OCI-LY7 (cell line): ENCODE results near the gene KBTBD12. TPM values are rescaled to one million over a fixed set of nuclear protein-coding genes. Genes with fewer than 3 reads are reported as not detected.

ENCODE experiments used
- BruUV-seq: library from RNA; stranded (reverse); fragments of 400-500 nt; replicated peaks from 2 replicates; lab custom pipeline; 2021; lab: Mats Ljungman, UMichigan
- CTCF ChIA-PET: fragments of 300-600 bp; sonication (Branson Sonifier 250); formaldehyde crosslinking; loops from one replicate; lab custom pipeline; 2022; ENCODE audit warnings: antibody characterized with exemption; ENCODE audit not compliant: unreplicated experiment; lab: Charles Lee
- POLR2A ChIA-PET: fragments of 300-600 bp; sonication (Branson Sonifier 250); formaldehyde crosslinking; loops from one replicate; lab custom pipeline; 2022; ENCODE audit warnings: antibody characterized with exemption; lab: Charles Lee
- DNase-seq: peaks from one replicate; pipeline ENCODE4 v3.0.0-alpha.2; 2015; ENCODE audit warnings: low spot score
- H2AFZ ChIP-seq: fragments of 200-600 bp; sonication (generic), shearing (Covaris generic); 2 replicates; pipeline ENCODE4 v1.6.1; 2014; ENCODE audit warnings: mild to moderate bottlenecking, antibody characterized with exemption, low read length, moderate library complexity
- H3K27ac ChIP-seq: fragments of 200-600 bp; sonication (generic); 2 replicates; pipeline ENCODE4 v1.5.1; 2014; ENCODE audit warnings: mixed run types, low read depth, mild to moderate bottlenecking, moderate library complexity, low read length, inconsistent platforms; ENCODE audit not compliant: poor library complexity, severe bottlenecking
- H3K36me3 ChIP-seq: fragments of 200-600 bp; sonication (generic); 2 replicates; pipeline ENCODE4 v1.6.1; 2014; ENCODE audit warnings: mild to moderate bottlenecking, antibody characterized with exemption, low read length, moderate library complexity, mixed read lengths; ENCODE audit not compliant: insufficient read depth
- H3K4me1 ChIP-seq: fragments of 200-600 bp; sonication (generic); 2 replicates; pipeline ENCODE4 v1.5.1; 2014; ENCODE audit warnings: mild to moderate bottlenecking, low read length; ENCODE audit not compliant: insufficient read depth, poor library complexity, severe bottlenecking
- H3K4me2 ChIP-seq: fragments of 200-600 bp; sonication (generic); 2 replicates; pipeline ENCODE4 v1.6.1; 2014; ENCODE audit warnings: mild to moderate bottlenecking, low read length
- H3K4me3 ChIP-seq: fragments of 200-600 bp; sonication (generic); 2 replicates; pipeline ENCODE4 v1.5.1; 2014; ENCODE audit warnings: mild to moderate bottlenecking, low read depth, low read length; ENCODE audit not compliant: poor library complexity, severe bottlenecking
- H3K79me2 ChIP-seq: fragments of 200-600 bp; sonication (generic); 2 replicates; pipeline ENCODE4 v1.6.1; 2016; ENCODE audit warnings: low read depth, mild to moderate bottlenecking, low read length, moderate library complexity, mixed read lengths; ENCODE audit not compliant: insufficient read depth
- H3K9me2 ChIP-seq: fragments of 200-600 bp; sonication (generic); 2 replicates; pipeline ENCODE4 v1.6.1; 2016; ENCODE audit warnings: mild to moderate bottlenecking, low read length, mixed read lengths; ENCODE audit not compliant: insufficient read depth
- H3K9me3 ChIP-seq: fragments of 200-600 bp; sonication (generic); 2 replicates; pipeline ENCODE4 v1.6.1; 2014; ENCODE audit warnings: mild to moderate bottlenecking, mixed run types, low read length, mixed read lengths
- H4K20me1 ChIP-seq: fragments of 200-600 bp; sonication (generic); 2 replicates; pipeline ENCODE4 v1.6.1; 2014; ENCODE audit warnings: mild to moderate bottlenecking, antibody characterized with exemption, low read length, moderate library complexity, mixed read lengths; ENCODE audit not compliant: insufficient read depth
- EZH2phosphoT487 ChIP-seq: fragments of 200-600 bp; sonication (generic); IDR thresholded peaks from 2 replicates; pipeline ENCODE4 v1.6.1; 2018; ENCODE audit warnings: low read depth, borderline replicate concordance, mild to moderate bottlenecking, mixed run types, antibody characterized with exemption, low read length, moderate library complexity, mixed read lengths
- intact Hi-C: fragments of 100-400 bp; cut with micrococcal nuclease; formaldehyde crosslinking; loops from one replicate; pipeline ENCODE4 v1.10.0; 2022; ENCODE audit not compliant: unreplicated experiment
- total RNA-seq, 2 experiments: library from RNA; depleted of rRNA in 1 of 2; stranded (reverse); fragments of >200 nt in 1 of 2; shearing (Covaris generic) in 1 of 2; gene quantifications; 2 replicates each; pipeline ENCODE4 v1.2.3, GENCODE V29; 2014 to 2022
- TF ChIP-seq, protein P1 (sequence below): fragments of 200-600 bp; sonication (generic); conservative IDR thresholded peaks from 2 replicates; pipeline ENCODE4 v1.5.1; 2014; ENCODE audit warnings: mild to moderate bottlenecking, antibody characterized with exemption, low read length, moderate library complexity, mixed read lengths

Gene KBTBD12
- total RNA-seq, 2 experiments from 2014 or later, result not detected

DNA sequence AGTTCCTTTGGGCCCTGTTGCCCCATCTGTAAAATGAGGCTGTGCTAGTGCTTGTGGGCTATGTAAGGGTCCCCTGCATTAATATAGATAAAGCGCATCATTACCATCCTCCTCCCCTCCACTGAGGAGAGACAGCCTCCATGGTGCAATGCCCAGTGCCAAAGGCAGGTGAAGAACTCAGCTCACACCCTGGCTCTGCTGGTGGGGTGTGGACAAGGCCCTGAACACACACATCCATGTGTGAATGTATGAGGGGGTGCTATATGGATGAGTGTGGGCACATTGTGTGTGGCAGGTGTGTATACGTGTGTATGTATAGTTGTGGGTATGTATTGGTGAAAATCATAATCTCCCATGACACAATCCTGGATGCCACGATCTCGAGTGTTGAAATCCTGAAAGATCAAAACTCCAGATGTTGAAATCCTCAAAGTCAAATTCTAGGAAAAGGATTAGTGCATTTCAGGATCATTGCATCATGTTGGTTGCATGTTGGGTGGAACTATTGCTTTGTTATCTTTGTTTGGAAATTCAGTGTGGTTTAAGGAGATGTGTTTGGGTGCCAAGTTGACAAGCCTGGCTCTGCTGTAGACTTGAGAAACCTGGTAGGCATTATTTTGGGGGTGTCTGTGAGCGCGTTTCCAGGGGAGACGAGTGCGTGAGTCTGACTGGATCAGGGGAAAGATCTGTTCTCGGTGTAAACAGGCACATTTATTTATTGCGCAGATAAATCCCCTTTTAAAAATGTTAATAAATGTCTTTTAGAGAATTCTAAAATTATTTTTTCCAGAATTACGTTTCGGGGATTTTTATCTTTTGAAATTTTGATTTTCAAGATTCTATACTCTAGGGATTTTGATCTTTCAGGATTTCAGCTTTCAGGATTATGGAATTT lies 95.2 kb downstream of the KBTBD12 start:
- H3K79me2 ChIP-seq, result no peaks in the 10 kb centered on the region
- H3K9me2 ChIP-seq, result no peaks in the 10 kb centered on the region
- no peak overlapping the region for H2AFZ ChIP-seq
- H3K4me1 ChIP-seq, result no peaks in the 10 kb centered on the region
- DNase-seq, result no peak
- no peaks in the 10 kb centered on the region for H3K9me3 ChIP-seq
- H3K36me3 ChIP-seq, result no peaks in the 10 kb centered on the region
- TF ChIP-seq, protein P1, sequence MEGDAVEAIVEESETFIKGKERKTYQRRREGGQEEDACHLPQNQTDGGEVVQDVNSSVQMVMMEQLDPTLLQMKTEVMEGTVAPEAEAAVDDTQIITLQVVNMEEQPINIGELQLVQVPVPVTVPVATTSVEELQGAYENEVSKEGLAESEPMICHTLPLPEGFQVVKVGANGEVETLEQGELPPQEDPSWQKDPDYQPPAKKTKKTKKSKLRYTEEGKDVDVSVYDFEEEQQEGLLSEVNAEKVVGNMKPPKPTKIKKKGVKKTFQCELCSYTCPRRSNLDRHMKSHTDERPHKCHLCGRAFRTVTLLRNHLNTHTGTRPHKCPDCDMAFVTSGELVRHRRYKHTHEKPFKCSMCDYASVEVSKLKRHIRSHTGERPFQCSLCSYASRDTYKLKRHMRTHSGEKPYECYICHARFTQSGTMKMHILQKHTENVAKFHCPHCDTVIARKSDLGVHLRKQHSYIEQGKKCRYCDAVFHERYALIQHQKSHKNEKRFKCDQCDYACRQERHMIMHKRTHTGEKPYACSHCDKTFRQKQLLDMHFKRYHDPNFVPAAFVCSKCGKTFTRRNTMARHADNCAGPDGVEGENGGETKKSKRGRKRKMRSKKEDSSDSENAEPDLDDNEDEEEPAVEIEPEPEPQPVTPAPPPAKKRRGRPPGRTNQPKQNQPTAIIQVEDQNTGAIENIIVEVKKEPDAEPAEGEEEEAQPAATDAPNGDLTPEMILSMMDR, result no peak
- TF ChIP-seq EZH2phosphoT487, result no peak
- no peak overlapping the region for H3K4me3 ChIP-seq
- no peak overlapping the region for H3K4me2 ChIP-seq
- CTCF ChIA-PET, result no interaction called here
- POLR2A ChIA-PET, result no interaction called here
- intact Hi-C loops, result no loop called here
- no TSS peak for BruUV-seq
- no peaks in the 10 kb centered on the region for H4K20me1 ChIP-seq
- no peak overlapping the region for H3K27ac ChIP-seq

DNA sequence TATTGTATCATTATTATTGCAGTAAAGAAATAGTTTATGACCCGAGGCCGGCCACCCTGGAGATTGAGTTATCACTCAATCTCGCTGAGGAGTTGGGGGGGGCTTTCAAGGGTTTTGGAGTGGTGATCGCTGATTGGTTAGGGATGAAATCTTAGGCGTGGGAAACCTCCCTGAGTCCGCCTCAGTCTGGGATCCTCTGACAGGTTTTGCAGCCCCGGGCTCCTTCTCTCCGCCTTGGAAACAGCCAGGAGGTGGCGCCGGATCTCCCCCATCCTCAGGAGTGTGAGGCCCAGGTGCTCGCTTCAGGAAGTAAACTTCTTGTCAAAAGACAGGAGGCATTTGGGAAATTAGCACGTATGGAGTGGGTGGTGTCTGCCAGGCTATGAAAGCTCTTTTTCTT lies 96.1 kb downstream of the KBTBD12 start:
- H3K79me2 ChIP-seq, result no peaks in the 10 kb centered on the region
- no peaks in the 10 kb centered on the region for H4K20me1 ChIP-seq
- no TSS peak for BruUV-seq
- ChIA-PET CTCF (no interaction called here), POLR2A (no interaction called here)
- no peak for TF ChIP-seq EZH2phosphoT487
- TF ChIP-seq, protein P1, result peak; percentile 72
- no peaks in the 10 kb centered on the region for H3K4me1 ChIP-seq
- peak; percentile 13 for DNase-seq
- H3K9me2 ChIP-seq, result no peaks in the 10 kb centered on the region
- intact Hi-C loops, result no loop called here
- H3K4me2 ChIP-seq, result no peak overlapping the region; the same call in 1 of the 2 replicates
- no peaks in the 10 kb centered on the region for H3K36me3 ChIP-seq
- no peak overlapping the region for H3K27ac ChIP-seq
- peak overlapping the region; percentile 83 for H2AFZ ChIP-seq
- peaks cover 5% of the 10 kb centered on the region; the same call in 1 of the 2 replicates for H3K9me3 ChIP-seq
- no peak overlapping the region for H3K4me3 ChIP-seq

DNA sequence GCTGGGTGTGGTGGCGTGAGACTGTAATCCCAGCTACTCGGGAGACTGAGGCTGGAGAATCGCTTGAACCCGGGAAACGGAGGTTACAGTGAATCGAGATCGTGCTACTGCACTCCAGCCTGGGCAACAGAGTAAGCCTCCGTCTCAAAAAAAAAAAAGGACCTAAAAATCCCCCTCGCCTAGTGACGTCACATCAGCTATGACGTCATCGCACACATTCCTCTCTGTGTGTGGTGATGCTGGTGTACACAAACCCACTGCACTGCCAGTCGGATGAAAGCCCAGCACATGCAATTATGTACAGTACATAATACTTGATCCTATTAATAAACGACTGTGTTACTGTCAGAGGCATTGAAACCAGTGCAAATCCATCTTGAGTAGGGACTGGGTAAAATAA lies 97.0 kb downstream of the KBTBD12 start:
- intact Hi-C loops, result no loop called here
- Histone ChIP-seq H3K36me3 (no peaks in the 10 kb centered on the region), H3K9me2 (no peaks in the 10 kb centered on the region), H2AFZ (no peak overlapping the region), H3K4me3 (no peak overlapping the region), H3K9me3 (peaks cover 9% of the 10 kb centered on the region; the same call in 1 of the 2 replicates), H3K27ac (no peak overlapping the region), H3K79me2 (no peaks in the 10 kb centered on the region), H4K20me1 (no peaks in the 10 kb centered on the region), H3K4me2 (no peak overlapping the region), H3K4me1 (no peaks in the 10 kb centered on the region)
- BruUV-seq, result no TSS peak
- POLR2A ChIA-PET, result interaction anchor here (0.6 to 0.7 kb wide), 2 partner anchors 148 to 174 kb away, joined by 4 read pairs; no protein-coding TSS in a partner anchor
- TF ChIP-seq EZH2phosphoT487, result no peak
- TF ChIP-seq, protein P1, result no peak
- no peak for DNase-seq
- CTCF ChIA-PET, result interaction anchor here (0.6 kb wide), 1 partner anchor 587 kb away, joined by 3 read pairs; no protein-coding TSS in a partner anchor
